Adipocyte (in vitro differentiated cells): ENCODE measurements around the gene C19orf53.
"Not testable (repeated sequence)": the region's sequence is repeated elsewhere in the genome, so short reads cannot be mapped to it uniquely, and the experiment has no call there.

ENCODE experiments used
- DNase-seq: peaks from one replicate; pipeline ENCODE4 v3.0.0-alpha.2; 2015; ENCODE audit warnings: low read depth
- H3K27me3 ChIP-seq: replicated peaks from 2 replicates; pipeline ENCODE4 v1.7.0; 2013; ENCODE audit warnings: mild to moderate bottlenecking, low read length, moderate library complexity; ENCODE audit not compliant: control insufficient read depth, insufficient read depth
- H3K36me3 ChIP-seq: 2 replicates; pipeline ENCODE4 v1.7.0; 2013; ENCODE audit warnings: low read length, mild to moderate bottlenecking, moderate library complexity; ENCODE audit not compliant: control insufficient read depth, insufficient read depth, severe bottlenecking
- H3K4me1 ChIP-seq: 2 replicates; pipeline ENCODE4 v1.7.0; 2013; ENCODE audit warnings: mild to moderate bottlenecking, low read length, moderate library complexity; ENCODE audit not compliant: control insufficient read depth, insufficient read depth
- H3K4me3 ChIP-seq: 2 replicates; pipeline ENCODE4 v1.7.0; 2013; ENCODE audit warnings: mild to moderate bottlenecking, low read length, moderate library complexity
- H3K9ac ChIP-seq: 2 replicates; pipeline ENCODE4 v1.7.0; 2013; ENCODE audit warnings: mild to moderate bottlenecking, low read length, moderate library complexity
- H3K9me3 ChIP-seq: 2 replicates; pipeline ENCODE4 v1.7.0; 2013; ENCODE audit warnings: mild to moderate bottlenecking, low read length, moderate library complexity; ENCODE audit not compliant: control insufficient read depth

The C19orf53 gene

GRCh38 chr19:13747098-13747453 lies 27.2 kb upstream of the C19orf53 start:
- Histone ChIP-seq H3K36me3 (peaks cover 4% of the 10 kb centered on the region), H3K4me3 (peak overlapping the region; percentile 92), H3K4me1 (peaks cover 13% of the 10 kb centered on the region), H3K9ac (no peak overlapping the region), H3K9me3 (no peaks in the 10 kb centered on the region), H3K27me3 (no peaks in the 10 kb centered on the region)
- no peak for DNase-seq

DNA sequence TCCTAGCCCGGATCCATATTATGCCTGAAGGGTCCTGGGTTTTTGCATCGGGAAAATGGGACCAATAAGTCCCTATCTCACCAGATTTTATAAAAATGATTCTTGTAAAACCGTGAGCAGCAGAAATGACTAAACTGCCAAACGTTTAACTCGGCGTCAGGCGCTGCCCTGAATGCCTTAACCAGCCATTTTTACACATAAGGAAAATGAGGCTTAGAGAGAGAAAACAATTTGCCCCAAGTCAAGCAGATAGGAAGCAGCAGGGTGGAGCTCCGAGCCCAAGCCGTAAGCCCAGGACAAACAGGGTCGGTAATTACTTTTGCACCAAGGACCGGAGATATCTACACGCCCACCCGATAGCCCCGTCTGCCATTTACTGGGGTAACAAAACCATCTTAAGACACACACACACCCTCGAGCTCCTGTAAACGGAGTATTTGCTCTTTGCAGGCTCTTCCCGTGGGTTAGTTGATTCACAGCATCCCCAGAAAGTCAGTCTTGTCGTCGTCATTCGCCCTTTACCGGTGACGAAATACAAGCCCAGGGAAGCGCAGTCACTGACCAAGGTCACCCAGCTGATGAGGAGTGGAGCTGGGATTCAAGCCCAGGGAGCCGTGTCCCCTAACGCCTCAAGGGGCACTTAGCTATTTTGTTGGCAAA lies 26.0 kb upstream of the C19orf53 start:
- peak overlapping the region; percentile 92 for H3K4me3 ChIP-seq
- H3K36me3 ChIP-seq: peaks cover 11% of the 10 kb centered on the region
- H3K4me1 ChIP-seq: peaks cover 7% of the 10 kb centered on the region
- peak; percentile 74 for DNase-seq
- no peaks in the 10 kb centered on the region for H3K27me3 ChIP-seq
- H3K9ac ChIP-seq: peak overlapping the region; percentile 94
- H3K9me3 ChIP-seq: no peaks in the 10 kb centered on the region

- no peak for DNase-seq
- Histone ChIP-seq H3K4me1 (peaks cover 7% of the 10 kb centered on the region), H3K36me3 (peaks cover 40% of the 10 kb centered on the region), H3K27me3 (no peaks in the 10 kb centered on the region), H3K9ac (no peak overlapping the region), H3K4me3 (no peak overlapping the region), H3K9me3 (no peaks in the 10 kb centered on the region)
Measured at GRCh38 chr19:13751436-13751835, 22.8 kb upstream of the C19orf53 start.

- not testable (repeated sequence) for H3K9ac ChIP-seq, H3K27me3 ChIP-seq, H3K9me3 ChIP-seq, DNase-seq, H3K4me1 ChIP-seq, H3K4me3 ChIP-seq
- H3K36me3 ChIP-seq: peaks cover 61% of the 10 kb centered on the region
Measured at GRCh38 chr19:13753622-13754021, 20.6 kb upstream of the C19orf53 start.

DNA sequence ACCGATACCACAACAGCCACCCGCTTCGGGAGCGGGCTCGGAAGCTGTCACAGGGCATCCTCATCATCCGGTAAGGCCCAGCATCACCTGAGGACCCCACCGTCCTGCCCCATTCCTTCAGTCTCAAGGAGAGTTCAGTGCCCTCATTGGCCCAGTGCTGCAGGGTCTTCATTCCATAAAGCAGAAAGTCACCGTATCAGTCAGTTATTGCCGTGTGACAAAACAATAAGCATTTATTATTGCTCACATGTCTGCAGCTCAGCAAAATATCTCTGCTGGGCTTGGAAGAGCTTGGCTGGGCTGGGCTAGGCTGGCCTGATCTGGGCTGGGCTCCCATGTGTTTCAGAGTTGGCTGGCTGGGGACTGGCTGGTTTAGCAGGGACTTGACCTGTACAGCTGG lies 18.0 kb upstream of the C19orf53 start:
- Histone ChIP-seq H3K36me3 (peaks cover 83% of the 10 kb centered on the region), H3K27me3 (no peaks in the 10 kb centered on the region), H3K4me3 (no peak overlapping the region), H3K4me1 (no peaks in the 10 kb centered on the region), H3K9ac (no peak overlapping the region), H3K9me3 (no peaks in the 10 kb centered on the region)
- no peak for DNase-seq

DNA sequence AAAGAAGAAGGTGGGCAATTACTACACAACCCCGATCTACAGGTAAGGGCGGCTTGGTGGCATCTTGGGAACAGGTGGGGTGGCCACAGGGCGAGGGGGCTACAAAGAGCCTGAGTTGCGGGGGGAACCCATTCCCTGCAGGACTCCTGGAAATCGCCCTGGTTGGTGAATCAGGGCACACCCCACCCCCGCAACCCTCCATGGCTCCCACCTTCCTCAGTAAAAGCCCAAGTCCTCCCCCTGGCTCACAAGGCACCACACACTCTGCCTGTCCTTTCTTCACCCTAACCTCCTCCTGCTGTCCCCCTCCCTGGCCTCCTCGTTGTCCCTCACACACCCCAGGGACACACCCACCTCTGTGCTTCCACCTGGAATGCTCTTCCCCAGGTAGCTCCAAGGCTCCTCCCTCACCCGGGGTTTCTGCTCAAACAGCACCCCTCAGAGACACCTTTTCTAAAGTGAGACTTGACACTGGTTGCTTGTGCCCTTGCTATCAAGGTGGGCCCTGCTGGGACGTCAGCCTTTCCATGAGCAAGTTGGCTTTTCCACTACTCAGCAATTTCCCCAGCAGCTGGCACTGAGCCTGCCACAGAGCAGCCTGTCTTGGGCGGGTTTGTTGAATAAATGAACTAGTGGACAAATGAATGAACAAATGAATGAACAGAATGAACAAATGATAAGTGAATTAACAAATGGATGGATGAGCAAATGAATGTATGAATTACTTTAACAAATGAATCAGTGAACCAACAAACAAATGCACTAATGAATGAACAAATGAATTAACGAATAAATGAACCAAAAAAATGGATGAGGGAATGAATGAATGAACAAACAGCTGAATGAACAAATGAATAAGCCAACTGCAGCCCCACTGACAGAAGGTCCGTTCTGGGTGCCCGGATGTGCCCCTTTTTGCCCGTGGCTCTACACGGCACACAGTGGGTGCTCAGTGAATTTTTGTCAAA lies 16.2 kb upstream of the C19orf53 start:
- H3K9me3 ChIP-seq: no peaks in the 10 kb centered on the region
- H3K27me3 ChIP-seq: no peaks in the 10 kb centered on the region
- no peak for DNase-seq
- no peaks in the 10 kb centered on the region for H3K4me1 ChIP-seq
- no peak overlapping the region for H3K9ac ChIP-seq
- H3K4me3 ChIP-seq: no peak overlapping the region
- H3K36me3 ChIP-seq: peaks cover 91% of the 10 kb centered on the region

DNA sequence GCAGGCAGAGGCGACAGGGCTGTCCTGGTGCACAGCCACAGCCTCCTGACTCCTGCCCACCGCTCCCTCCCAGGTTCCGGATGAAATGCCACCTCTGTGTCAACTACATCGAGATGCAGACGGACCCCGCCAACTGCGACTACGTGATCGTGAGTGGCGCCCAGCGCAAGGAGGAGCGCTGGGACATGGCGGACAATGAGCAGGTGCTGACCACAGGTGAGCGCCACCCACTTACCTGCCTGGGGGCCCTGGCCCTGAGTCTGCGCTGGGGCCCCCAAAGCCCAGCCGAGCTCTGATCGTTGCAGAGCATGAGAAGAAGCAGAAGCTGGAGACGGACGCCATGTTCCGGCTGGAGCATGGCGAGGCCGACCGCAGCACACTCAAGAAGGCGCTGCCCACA lies 15.5 kb upstream of the C19orf53 start:
- DNase-seq: no peak
- Histone ChIP-seq H3K27me3 (no peaks in the 10 kb centered on the region), H3K9ac (no peak overlapping the region), H3K36me3 (peaks cover 91% of the 10 kb centered on the region), H3K9me3 (no peaks in the 10 kb centered on the region), H3K4me3 (no peak overlapping the region), H3K4me1 (peaks cover under 1% of the 10 kb centered on the region)

DNA sequence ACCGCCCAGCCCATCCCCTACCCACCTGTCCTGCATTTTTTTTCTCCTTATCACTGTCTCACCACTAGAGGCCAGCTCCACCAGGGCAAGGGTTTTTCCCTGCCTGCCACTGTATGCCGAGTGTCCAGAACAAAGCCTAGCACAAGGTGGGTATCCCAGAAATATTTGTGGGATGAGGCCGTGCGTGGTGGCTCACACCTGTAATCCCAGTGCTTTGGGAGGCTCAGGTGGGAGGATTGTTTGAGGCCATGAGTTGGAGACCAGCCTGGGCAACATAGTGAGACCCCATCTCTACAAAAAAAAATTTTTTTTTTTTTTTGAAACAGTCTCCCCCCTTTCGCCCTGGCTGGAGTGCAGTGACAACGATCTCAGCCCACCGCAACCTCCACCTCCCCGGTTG lies 12.8 kb upstream of the C19orf53 start:
- H3K9me3 ChIP-seq: no peaks in the 10 kb centered on the region
- H3K4me1 ChIP-seq: peaks cover 9% of the 10 kb centered on the region
- H3K27me3 ChIP-seq: no peaks in the 10 kb centered on the region
- no peak for DNase-seq
- peaks cover 64% of the 10 kb centered on the region for H3K36me3 ChIP-seq
- no peak overlapping the region for H3K9ac ChIP-seq
- no peak overlapping the region for H3K4me3 ChIP-seq

DNA sequence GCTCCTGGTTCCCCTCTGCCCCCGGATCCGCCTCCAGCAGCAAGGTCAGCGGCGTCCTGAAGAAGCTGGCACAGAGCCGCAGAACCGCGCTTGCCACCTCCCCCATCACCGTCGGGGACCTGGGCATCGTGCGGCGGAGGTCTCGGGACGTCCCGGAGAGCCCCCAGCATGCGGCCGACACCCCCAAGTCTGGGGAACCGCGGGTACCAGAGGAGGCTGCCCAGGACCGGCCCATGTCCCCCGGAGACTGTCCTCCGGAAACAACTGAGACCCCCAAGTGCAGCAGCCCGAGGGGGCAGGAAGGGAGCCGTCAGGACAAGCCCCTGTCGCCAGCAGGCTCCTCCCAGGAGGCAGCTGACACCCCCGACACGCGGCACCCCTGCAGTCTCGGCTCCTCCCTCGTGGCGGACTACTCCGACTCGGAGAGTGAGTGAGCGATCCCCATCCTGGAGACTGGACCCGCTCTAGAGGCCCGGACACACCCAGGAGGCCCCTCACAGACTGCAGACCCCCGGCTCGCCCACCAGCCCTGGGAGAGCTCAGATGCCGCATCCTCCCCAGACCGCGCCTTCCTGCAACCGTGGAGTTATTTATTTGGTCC lies 11.5 kb upstream of the C19orf53 start:
- Histone ChIP-seq H3K36me3 (peaks cover 52% of the 10 kb centered on the region), H3K9me3 (no peaks in the 10 kb centered on the region), H3K4me3 (no peak overlapping the region), H3K27me3 (no peaks in the 10 kb centered on the region), H3K9ac (no peak overlapping the region), H3K4me1 (peaks cover 9% of the 10 kb centered on the region)
- DNase-seq: no peak

- Histone ChIP-seq H3K9me3 (no peaks in the 10 kb centered on the region), H3K4me3 (no peak overlapping the region), H3K36me3 (peaks cover 50% of the 10 kb centered on the region), H3K27me3 (no peaks in the 10 kb centered on the region), H3K4me1 (peaks cover 9% of the 10 kb centered on the region), H3K9ac (no peak overlapping the region)
- no peak for DNase-seq
Measured at GRCh38 chr19:13763265-13763664, 11.0 kb upstream of the C19orf53 start.

GRCh38 chr19:13764101-13764807 lies 10.0 kb upstream of the C19orf53 start, which contains the start of gene MRI1:
TSS of gene MRI1 (plus strand) at chr19:13764522. CDS start at chr19:13764589, 67 bp downstream.
- DNase-seq: peak; percentile 89
- H3K36me3 ChIP-seq: peaks cover 50% of the 10 kb centered on the region
- peak within 1 kb of the TSS; percentile 91 for H3K4me3 ChIP-seq
- no peaks in the 10 kb centered on the region for H3K9me3 ChIP-seq
- peak within 1 kb of the TSS; percentile 90 for H3K9ac ChIP-seq
- peaks cover 9% of the 10 kb centered on the region for H3K4me1 ChIP-seq
- H3K27me3 ChIP-seq: no peaks in the 10 kb centered on the region
